ENCODE data around the gene GRM5. TPM values are rescaled to one million over a fixed set of nuclear protein-coding genes. Genes with fewer than 3 reads are reported as not detected.

The GRM5 gene
- total RNA-seq, 1 donor from 2014 or later: 0.17 TPM

- no peak overlapping the region for H3K4me3 Mint-ChIP-seq
These were observed 295.2 kb downstream of the GRM5 start for GRCh38 chr11:88770475-88771079.

GRCh38 chr11:88744140-88744539 lies 321.6 kb downstream of the GRM5 start:
- H3K36me3 Mint-ChIP-seq: no peaks in the 10 kb centered on the region
- H3K4me1 Mint-ChIP-seq (ENCODE audit: unreplicated experiment): no peaks in the 10 kb centered on the region
- H3K9me3 Mint-ChIP-seq: no peaks in the 10 kb centered on the region
- no peak for TF ChIP-seq CTCF (conservative IDR thresholded peaks at IDR 0.05)
- H3K27me3 Mint-ChIP-seq: peaks cover 15% of the 10 kb centered on the region
- no peak for DNase-seq (ENCODE audit: extremely low spot score, unreplicated experiment)
- no peak overlapping the region for H3K4me3 Mint-ChIP-seq
- H3K27ac Mint-ChIP-seq: no peak overlapping the region

More at GRCh38 chr11:88770475-88771079, 295.2 kb downstream of the GRM5 start:
- no peak for TF ChIP-seq CTCF (conservative IDR thresholded peaks at IDR 0.05)
- DNase-seq (ENCODE audit: extremely low spot score, unreplicated experiment): no peak
- no peaks in the 10 kb centered on the region for H3K4me1 Mint-ChIP-seq (ENCODE audit: unreplicated experiment)
- no peaks in the 10 kb centered on the region for H3K36me3 Mint-ChIP-seq
- no peak overlapping the region for H3K27ac Mint-ChIP-seq
- no peaks in the 10 kb centered on the region for H3K9me3 Mint-ChIP-seq
- H3K27me3 Mint-ChIP-seq: peaks cover 50% of the 10 kb centered on the region

- no peaks in the 10 kb centered on the region for H3K36me3 Mint-ChIP-seq
- no peaks in the 10 kb centered on the region for H3K9me3 Mint-ChIP-seq
- no peak for DNase-seq (ENCODE audit: extremely low spot score, unreplicated experiment)
- H3K4me3 Mint-ChIP-seq: no peak overlapping the region
- TF ChIP-seq CTCF (conservative IDR thresholded peaks at IDR 0.05): no peak
- no peaks in the 10 kb centered on the region for H3K4me1 Mint-ChIP-seq (ENCODE audit: unreplicated experiment)
- H3K27ac Mint-ChIP-seq: no peak overlapping the region
- peaks cover 22% of the 10 kb centered on the region for H3K27me3 Mint-ChIP-seq
These were observed 326.3 kb downstream of the GRM5 start for GRCh38 chr11:88739524-88739923.

- no peak overlapping the region for H3K4me3 Mint-ChIP-seq
These were observed 356.2 kb downstream of the GRM5 start for GRCh38 chr11:88709567-88709966.

GRCh38 chr11:88704485-88704884 lies 361.3 kb downstream of the GRM5 start:
- no peak for DNase-seq (ENCODE audit: extremely low spot score, unreplicated experiment)
- H3K27me3 Mint-ChIP-seq: no peaks in the 10 kb centered on the region
- H3K9me3 Mint-ChIP-seq: no peaks in the 10 kb centered on the region
- no peak overlapping the region for H3K27ac Mint-ChIP-seq
- H3K4me3 Mint-ChIP-seq: no peak overlapping the region
- H3K36me3 Mint-ChIP-seq: no peaks in the 10 kb centered on the region
- H3K4me1 Mint-ChIP-seq (ENCODE audit: unreplicated experiment): no peaks in the 10 kb centered on the region
- TF ChIP-seq CTCF (conservative IDR thresholded peaks at IDR 0.05): no peak

More at GRCh38 chr11:88709567-88709966, 356.2 kb downstream of the GRM5 start:
- no peak for DNase-seq (ENCODE audit: extremely low spot score, unreplicated experiment)
- Mint-ChIP-seq H3K27ac (no peak overlapping the region), H3K9me3 (no peaks in the 10 kb centered on the region), H3K36me3 (no peaks in the 10 kb centered on the region), H3K27me3 (no peaks in the 10 kb centered on the region), H3K4me1 (ENCODE audit: unreplicated experiment) (no peaks in the 10 kb centered on the region)
- no peak for TF ChIP-seq CTCF (conservative IDR thresholded peaks at IDR 0.05)
